Measurements from ENCODE around the gene CCDC70. TPM values are rescaled to one million over a fixed set of nuclear protein-coding genes. Genes with fewer than 3 reads are reported as not detected.
A peak's percentile ranks its signal among the peaks of the same experiment; 100 is the strongest.

The CCDC70 gene
- total RNA-seq, 1 donor from 2014 or later = not detected

DNA sequence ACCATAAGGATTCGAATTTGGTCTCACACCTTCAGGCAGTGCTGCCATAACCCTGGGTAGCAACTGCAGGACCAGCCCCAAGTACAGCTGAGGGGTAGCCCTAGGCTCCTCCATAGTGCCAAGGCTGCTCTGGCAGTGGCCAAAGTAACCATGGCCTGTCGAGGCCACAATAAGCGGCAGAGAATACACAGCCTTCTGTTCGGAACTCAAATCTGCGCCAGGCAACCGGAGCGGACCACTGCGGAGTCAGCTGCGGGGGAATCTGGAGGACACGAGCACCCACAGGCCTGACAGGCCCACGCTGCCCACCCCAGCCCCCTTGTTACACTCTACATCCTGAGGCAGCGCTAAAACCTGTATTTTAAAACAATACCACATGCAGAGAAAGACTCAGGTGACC, 48.7 kb downstream of the CCDC70 start:
- DNase-seq (ENCODE audit: low read depth) (no peak), FAIRE-seq (no peak)
- Histone ChIP-seq H3K4me3 (ENCODE audit: low read depth, low read length) (no peak overlapping the region), H3K36me3 (ENCODE audit: control insufficient read depth, insufficient read depth, low read length) (no peaks in the 10 kb centered on the region), H3K27me3 (ENCODE audit: control insufficient read depth, insufficient read depth, low read length) (peaks cover 10% of the 10 kb centered on the region)
- TF ChIP-seq, protein P1, sequence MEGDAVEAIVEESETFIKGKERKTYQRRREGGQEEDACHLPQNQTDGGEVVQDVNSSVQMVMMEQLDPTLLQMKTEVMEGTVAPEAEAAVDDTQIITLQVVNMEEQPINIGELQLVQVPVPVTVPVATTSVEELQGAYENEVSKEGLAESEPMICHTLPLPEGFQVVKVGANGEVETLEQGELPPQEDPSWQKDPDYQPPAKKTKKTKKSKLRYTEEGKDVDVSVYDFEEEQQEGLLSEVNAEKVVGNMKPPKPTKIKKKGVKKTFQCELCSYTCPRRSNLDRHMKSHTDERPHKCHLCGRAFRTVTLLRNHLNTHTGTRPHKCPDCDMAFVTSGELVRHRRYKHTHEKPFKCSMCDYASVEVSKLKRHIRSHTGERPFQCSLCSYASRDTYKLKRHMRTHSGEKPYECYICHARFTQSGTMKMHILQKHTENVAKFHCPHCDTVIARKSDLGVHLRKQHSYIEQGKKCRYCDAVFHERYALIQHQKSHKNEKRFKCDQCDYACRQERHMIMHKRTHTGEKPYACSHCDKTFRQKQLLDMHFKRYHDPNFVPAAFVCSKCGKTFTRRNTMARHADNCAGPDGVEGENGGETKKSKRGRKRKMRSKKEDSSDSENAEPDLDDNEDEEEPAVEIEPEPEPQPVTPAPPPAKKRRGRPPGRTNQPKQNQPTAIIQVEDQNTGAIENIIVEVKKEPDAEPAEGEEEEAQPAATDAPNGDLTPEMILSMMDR (IDR thresholded peaks at IDR 0.05; ENCODE audit: insufficient read depth, low read length, severe bottlenecking) = no peak

DNA sequence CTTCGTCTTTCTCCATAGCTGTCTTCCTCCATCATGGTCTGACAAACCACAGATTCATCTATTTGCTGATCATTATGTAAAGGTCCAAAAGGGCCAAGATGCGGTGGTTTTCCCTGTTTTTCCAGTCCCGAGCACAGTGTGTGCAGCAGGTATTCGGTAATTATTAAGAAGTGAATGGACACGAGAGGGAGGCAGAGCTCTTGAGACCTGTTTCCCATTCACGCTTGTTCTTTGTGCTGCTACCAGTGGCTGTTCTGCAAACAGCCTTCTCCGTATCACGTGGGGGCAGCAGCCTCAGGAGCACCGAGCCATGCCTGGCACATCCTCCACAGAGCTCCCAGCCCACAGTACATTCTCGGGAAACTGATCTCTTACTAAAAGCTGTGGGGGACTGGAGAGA, 50.3 kb downstream of the CCDC70 start:
- no peak overlapping the region for H3K4me3 ChIP-seq (ENCODE audit: low read depth, low read length)
- DNase-seq (ENCODE audit: low read depth) = peak; percentile 34
- TF ChIP-seq, protein P1 (IDR thresholded peaks at IDR 0.05; ENCODE audit: insufficient read depth, low read length, severe bottlenecking) = peak; percentile 31
- peaks cover 10% of the 10 kb centered on the region for H3K27me3 ChIP-seq (ENCODE audit: control insufficient read depth, insufficient read depth, low read length)
- H3K36me3 ChIP-seq (ENCODE audit: control insufficient read depth, insufficient read depth, low read length) = no peaks in the 10 kb centered on the region
- FAIRE-seq = no peak

DNA sequence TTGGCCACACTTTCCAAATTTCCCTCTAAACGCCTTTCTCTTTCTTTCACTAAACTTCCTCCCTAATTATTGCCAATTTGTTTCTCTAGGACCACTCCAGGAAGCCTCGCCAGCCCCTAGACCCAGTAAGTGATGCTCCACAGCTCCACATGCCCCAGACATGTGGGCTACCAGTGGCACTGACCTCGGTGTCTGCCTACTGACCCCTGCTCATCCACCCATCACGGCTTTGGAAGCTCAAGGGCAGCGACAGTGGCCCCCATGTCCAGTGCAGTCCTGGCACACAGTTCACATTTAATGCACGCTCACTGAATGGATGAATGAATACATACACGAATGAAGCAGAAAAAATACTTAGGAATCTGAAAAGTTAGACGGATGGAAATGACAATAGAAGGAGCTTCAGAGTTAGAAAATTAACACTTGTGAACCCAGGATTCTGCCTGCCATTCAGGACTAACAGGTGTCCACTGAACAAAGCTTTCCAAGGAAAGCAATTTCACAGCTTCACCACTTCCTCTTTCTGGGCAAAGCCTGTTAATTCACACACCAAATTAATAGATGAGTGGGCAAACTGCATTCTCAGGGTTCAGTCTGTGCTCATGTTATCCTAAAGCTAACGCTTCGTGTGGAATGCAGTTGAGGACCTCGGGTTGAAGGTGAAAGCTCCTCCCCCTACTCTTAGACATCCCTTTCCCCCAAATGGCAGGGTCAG, 50.9 kb downstream of the CCDC70 start:
- DNase-seq (ENCODE audit: low read depth) = no peak
- no peak for FAIRE-seq
- TF ChIP-seq, protein P1 (IDR thresholded peaks at IDR 0.05; ENCODE audit: insufficient read depth, low read length, severe bottlenecking) = no peak
- H3K36me3 ChIP-seq (ENCODE audit: control insufficient read depth, insufficient read depth, low read length) = no peaks in the 10 kb centered on the region
- no peak overlapping the region for H3K4me3 ChIP-seq (ENCODE audit: low read depth, low read length)
- H3K27me3 ChIP-seq (ENCODE audit: control insufficient read depth, insufficient read depth, low read length) = peaks cover 10% of the 10 kb centered on the region

DNA sequence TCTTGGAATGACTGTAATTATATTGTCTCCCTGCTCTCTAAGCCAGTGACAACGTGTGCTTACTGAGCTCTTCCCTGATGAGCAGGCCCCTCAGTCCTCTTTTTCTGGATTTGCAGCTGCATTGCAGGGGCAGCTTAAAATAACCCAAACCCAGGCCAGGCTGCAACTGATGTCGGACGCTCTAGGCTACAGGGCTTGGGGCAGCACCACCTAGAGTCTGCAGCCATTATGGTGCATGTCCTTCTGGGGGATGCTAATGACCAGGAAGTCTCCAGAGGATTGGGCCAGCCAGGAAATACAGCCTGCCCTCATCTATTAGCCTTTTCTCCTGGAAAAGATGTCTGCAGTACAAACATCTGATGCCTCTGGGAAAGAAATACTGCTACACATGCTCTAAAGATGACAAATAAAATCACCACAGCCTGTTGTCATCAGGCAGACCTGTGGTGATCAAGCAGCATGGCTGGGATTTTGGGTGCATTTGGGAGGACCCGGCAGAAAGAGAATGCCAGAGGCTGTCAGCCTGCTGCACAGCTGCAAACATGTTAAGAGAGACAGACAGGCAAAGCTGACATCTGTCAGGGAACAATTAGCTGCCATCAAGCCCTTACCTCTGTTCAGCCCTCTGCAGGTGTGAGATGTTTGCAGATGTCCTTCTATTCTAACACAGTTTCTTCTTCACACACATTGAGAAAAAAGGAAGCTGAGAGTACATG, 51.8 kb downstream of the CCDC70 start:
- peaks cover 10% of the 10 kb centered on the region for H3K27me3 ChIP-seq (ENCODE audit: control insufficient read depth, insufficient read depth, low read length)
- FAIRE-seq (no peak), DNase-seq (ENCODE audit: low read depth) (no peak)
- no peak overlapping the region for H3K4me3 ChIP-seq (ENCODE audit: low read depth, low read length)
- TF ChIP-seq, protein P1 (IDR thresholded peaks at IDR 0.05; ENCODE audit: insufficient read depth, low read length, severe bottlenecking) = no peak
- no peaks in the 10 kb centered on the region for H3K36me3 ChIP-seq (ENCODE audit: control insufficient read depth, insufficient read depth, low read length)

DNA sequence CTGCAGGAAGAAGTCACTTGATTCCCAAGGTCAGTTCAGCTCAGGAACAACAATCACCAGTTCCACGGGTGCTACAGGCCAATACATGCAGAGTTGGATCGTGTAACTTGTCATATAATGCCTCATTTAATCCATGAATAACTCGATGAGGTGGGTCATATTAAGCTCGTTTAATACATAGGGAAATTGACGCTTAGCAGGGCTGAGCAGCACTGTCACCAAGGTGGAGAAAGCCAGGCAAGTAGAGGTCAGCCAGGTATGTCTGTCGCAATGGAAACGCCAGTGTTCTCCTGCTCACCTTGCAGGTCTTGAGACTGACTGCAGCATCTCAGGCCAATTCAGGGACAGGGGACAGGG, 52.3 kb downstream of the CCDC70 start:
- FAIRE-seq = no peak
- TF ChIP-seq, protein P1 (IDR thresholded peaks at IDR 0.05; ENCODE audit: insufficient read depth, low read length, severe bottlenecking) = no peak

More for the DNA sequence above, 52.3 kb downstream of the CCDC70 start:
- peaks cover 10% of the 10 kb centered on the region for H3K27me3 ChIP-seq (ENCODE audit: control insufficient read depth, insufficient read depth, low read length)
- peak; percentile 12 for DNase-seq (ENCODE audit: low read depth)
- no peaks in the 10 kb centered on the region for H3K36me3 ChIP-seq (ENCODE audit: control insufficient read depth, insufficient read depth, low read length)
- H3K4me3 ChIP-seq (ENCODE audit: low read depth, low read length) = no peak overlapping the region

Other genes starting within 250 kb of the CCDC70 start
- 2.4 and 6.0 TPM in 2 replicates for gene DHRS12, start 57.8 kb upstream of the CCDC70 start, total RNA-seq
- not detected in 2 replicates for gene TMEM272, start 16.8 kb upstream of the CCDC70 start, total RNA-seq
- gene ATP7B, start 149.5 kb downstream of the CCDC70 start, total RNA-seq = 3.9 and 8.7 TPM in 2 replicates
- gene ALG11, start 150.4 kb downstream of the CCDC70 start, total RNA-seq = 17.5 and 24.5 TPM in 2 replicates
- gene UTP14C, start 162.7 kb downstream of the CCDC70 start, total RNA-seq = 10.6 and 10.8 TPM in 2 replicates